Naive thymus-derived CD8-positive, alpha-beta T cell (primary cell): ENCODE results near the gene ZNF609. TPM values are rescaled to one million over a fixed set of nuclear protein-coding genes. Genes with fewer than 3 reads are reported as not detected.

Source experiments
- ATAC-seq, 2 donors: fragments of 150-1000 bp; cut with Tn5 transposase in 1 of 2; sonication (Bioruptor Pico), chemical (Tn5 transposase) in 1 of 2; 1 replicate in 1 of 2; 2 replicates in 1 of 2; pipeline ENCODE4 v1.10.0; 2021; ENCODE audit warnings: mild to moderate bottlenecking in 2 of 2, moderate library complexity in 2 of 2
- POLR2A ChIA-PET: fragments of 350-600 bp; sonication (Branson Sonifier 250); formaldehyde crosslinking; loops from one replicate; lab custom pipeline; 2021; ENCODE audit warnings: antibody characterized with exemption; lab: Charles Lee
- DNase-seq, 10 donors: peaks; one replicate each; pipeline versions ENCODE4 v3.0.0 to v3.0.0-alpha.2; 2020 to 2022
- H3K27ac Mint-ChIP-seq, 10 donors: one replicate each; pipeline ENCODE4 v1.8.0; 2020 to 2022; ENCODE audit warnings: mild to moderate bottlenecking in 10 of 10, mixed read lengths in 10 of 10, moderate library complexity in 4 of 10, inconsistent platforms in 1 of 10
- H3K27me3 Mint-ChIP-seq, 5 donors: one replicate each; pipeline ENCODE4 v1.8.0; 2021 to 2022; ENCODE audit warnings: mixed read lengths in 5 of 5
- H3K36me3 Mint-ChIP-seq, 3 donors: one replicate each; pipeline ENCODE4 v1.8.0; 2020 to 2022; ENCODE audit warnings: mixed read lengths in 3 of 3, mild to moderate bottlenecking in 2 of 3, inconsistent platforms in 1 of 3
- H3K4me1 Mint-ChIP-seq, 4 donors: one replicate each; pipeline ENCODE4 v1.8.0; 2021 to 2022; ENCODE audit warnings: mixed read lengths in 4 of 4
- H3K4me3 Mint-ChIP-seq, 10 donors: one replicate each; pipeline ENCODE4 v1.8.0; 2020 to 2022; ENCODE audit warnings: mild to moderate bottlenecking in 10 of 10, mixed read lengths in 10 of 10, moderate library complexity in 6 of 10, inconsistent platforms in 1 of 10
- H3K9me3 Mint-ChIP-seq, 9 donors: one replicate each; pipeline ENCODE4 v1.8.0; 2020 to 2022; ENCODE audit warnings: mixed read lengths in 9 of 9, mild to moderate bottlenecking in 3 of 9, inconsistent platforms in 1 of 9, moderate library complexity in 1 of 9
- polyA plus RNA-seq, 3 donors: library from polyadenylated mRNA; unstranded; fragments of 300-500 nt; fragmentation: Illumina TruSeq; gene quantifications; one replicate each; pipeline ENCODE4 v1.2.3, GENCODE V29; 2021
- total RNA-seq, 8 experiments: library from RNA in 2 of 8; stranded (reverse) in 2 of 8; gene quantifications; one replicate each; pipeline ENCODE4 v1.2.3 and lab custom pipeline; 2021 to 2026

ZNF609 gene
- total and polyA plus RNA-seq, 5 experiments from 2014 or later, result 10.2 to 68.2 (median 23.7) TPM

- POLR2A ChIA-PET, result interaction anchor here (0.6 to 1.0 kb wide), 2 partner anchors 14 to 21 kb away, joined by 3 read pairs; no protein-coding TSS in a partner anchor
- DNase-seq (peak; percentile 87 to 97 (median 94)), ATAC-seq (peak; percentile 89 to 94)
- peak overlapping the region; percentile 75 to 92 (median 88) for H3K4me3 Mint-ChIP-seq
- H3K36me3 Mint-ChIP-seq, result peaks cover 0 to 5% (median 4%) of the 10 kb centered on the region in 3 donors
- H3K27me3 Mint-ChIP-seq, result no peaks in the 10 kb centered on the region
- H3K27ac Mint-ChIP-seq, result peak overlapping the region; percentile 34 to 96 (median 89)
- H3K9me3 Mint-ChIP-seq, result no peaks in the 10 kb centered on the region
- peaks cover 36 to 57% (median 54%) of the 10 kb centered on the region in 4 donors for H3K4me1 Mint-ChIP-seq
Observed at GRCh38 chr15:64702816-64703631, 242.6 kb downstream of the ZNF609 start.

DNA sequence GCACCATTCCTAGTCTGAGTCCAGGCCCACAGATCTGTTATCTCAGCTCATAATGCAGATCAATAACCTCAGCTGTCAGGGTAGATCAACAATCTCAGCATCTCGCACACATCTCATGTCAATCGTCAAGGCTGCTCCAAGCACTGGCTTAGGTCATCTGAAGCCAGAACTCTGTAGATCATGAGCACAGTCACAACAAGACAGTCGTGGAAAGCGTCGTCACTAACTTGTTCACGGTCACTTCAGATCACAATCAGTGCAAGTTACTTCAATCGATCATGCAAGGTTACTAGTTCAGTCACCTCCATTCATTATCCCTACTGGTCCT lies 243.2 kb downstream of the ZNF609 start:
- peak; percentile 5 to 8 for ATAC-seq

GRCh38 chr15:64705006-64705405 lies 244.6 kb downstream of the ZNF609 start:
- H3K4me1 Mint-ChIP-seq, result peaks cover 29 to 37% (median 35%) of the 10 kb centered on the region in 4 donors
- peak overlapping the region in 2 of 10 donors; percentile 47 to 55 for H3K4me3 Mint-ChIP-seq
- H3K36me3 Mint-ChIP-seq, result peaks cover 0 to 5% (median 5%) of the 10 kb centered on the region in 3 donors
- no peaks in the 10 kb centered on the region for H3K27me3 Mint-ChIP-seq
- DNase-seq (no peak), ATAC-seq (no peak)
- H3K9me3 Mint-ChIP-seq, result no peaks in the 10 kb centered on the region
- POLR2A ChIA-PET, result interaction anchor here (0.6 to 1.0 kb wide), 2 partner anchors 13 to 152 kb away, joined by 3 to 4 read pairs; no protein-coding TSS in a partner anchor
- no peak overlapping the region for H3K27ac Mint-ChIP-seq

More for the DNA sequence above, 243.2 kb downstream of the ZNF609 start:
- H3K36me3 Mint-ChIP-seq, result peaks cover 0 to 5% (median 5%) of the 10 kb centered on the region in 3 donors
- H3K27me3 Mint-ChIP-seq, result no peaks in the 10 kb centered on the region
- peak overlapping the region; percentile 75 to 92 (median 88) for H3K4me3 Mint-ChIP-seq
- peaks cover 36 to 51% (median 49%) of the 10 kb centered on the region in 4 donors for H3K4me1 Mint-ChIP-seq
- H3K9me3 Mint-ChIP-seq, result no peaks in the 10 kb centered on the region
- no peak for DNase-seq
- peak overlapping the region; percentile 34 to 96 (median 89) for H3K27ac Mint-ChIP-seq
- POLR2A ChIA-PET, result interaction anchor here (0.6 to 1.0 kb wide), 2 partner anchors 14 to 21 kb away, joined by 3 read pairs; no protein-coding TSS in a partner anchor

DNA sequence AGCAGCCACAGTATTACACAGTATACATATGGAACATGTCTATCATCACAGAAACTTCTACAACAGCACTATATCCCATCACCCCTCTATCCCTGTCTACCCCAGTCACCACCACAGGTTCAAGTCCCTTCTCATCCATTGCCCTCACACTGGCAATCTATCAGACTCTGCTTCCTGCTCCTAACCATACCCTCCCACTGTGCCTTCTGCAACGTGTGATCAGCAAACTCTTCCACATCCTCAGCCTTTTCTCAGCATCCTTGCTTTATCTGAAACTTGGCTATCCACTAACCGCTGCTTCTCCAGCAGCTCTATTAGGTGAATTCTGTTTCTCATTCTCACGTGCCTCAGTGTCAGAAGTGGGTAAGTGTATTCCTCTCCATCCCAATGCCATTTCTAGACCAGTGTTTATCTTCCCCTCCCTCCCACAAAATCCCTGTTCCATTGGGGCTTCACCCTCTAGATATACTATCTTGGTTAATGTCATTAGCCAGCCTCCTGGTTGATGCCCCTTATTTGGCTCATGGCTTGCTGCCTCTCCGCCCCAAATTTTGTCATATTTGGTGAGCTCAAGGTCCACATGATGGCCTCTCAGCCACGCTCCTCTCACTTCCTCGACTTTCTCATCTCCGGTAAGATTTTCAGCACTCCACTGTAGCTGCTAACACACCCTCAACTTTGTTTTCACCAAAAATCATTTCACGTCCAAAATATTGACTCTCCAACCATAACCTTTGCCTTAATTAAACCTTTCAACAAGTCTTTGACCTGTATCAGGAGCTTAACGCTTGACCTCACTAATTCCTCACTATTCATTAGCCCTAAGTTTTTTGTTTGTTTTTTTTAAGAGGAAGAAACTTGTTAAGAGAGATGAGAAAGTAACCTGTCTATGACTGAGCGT lies 245.9 kb downstream of the ZNF609 start:
- Mint-ChIP-seq H3K36me3 (peaks cover 0 to 1% (median 0%) of the 10 kb centered on the region in 3 donors), H3K27me3 (no peaks in the 10 kb centered on the region), H3K4me3 (peak overlapping the region in 3 of 10 donors; percentile 38 to 70 (median 59)), H3K4me1 (peaks cover 20 to 25% (median 23%) of the 10 kb centered on the region in 4 donors), H3K27ac (peak overlapping the region in 2 of 10 donors; percentile 1 to 11), H3K9me3 (no peaks in the 10 kb centered on the region)
- ATAC-seq (no peak), DNase-seq (no peak)
- POLR2A ChIA-PET, result interaction anchor here (1.0 kb wide), 1 partner anchor 11 kb away, joined by 4 read pairs; no protein-coding TSS in a partner anchor

DNA sequence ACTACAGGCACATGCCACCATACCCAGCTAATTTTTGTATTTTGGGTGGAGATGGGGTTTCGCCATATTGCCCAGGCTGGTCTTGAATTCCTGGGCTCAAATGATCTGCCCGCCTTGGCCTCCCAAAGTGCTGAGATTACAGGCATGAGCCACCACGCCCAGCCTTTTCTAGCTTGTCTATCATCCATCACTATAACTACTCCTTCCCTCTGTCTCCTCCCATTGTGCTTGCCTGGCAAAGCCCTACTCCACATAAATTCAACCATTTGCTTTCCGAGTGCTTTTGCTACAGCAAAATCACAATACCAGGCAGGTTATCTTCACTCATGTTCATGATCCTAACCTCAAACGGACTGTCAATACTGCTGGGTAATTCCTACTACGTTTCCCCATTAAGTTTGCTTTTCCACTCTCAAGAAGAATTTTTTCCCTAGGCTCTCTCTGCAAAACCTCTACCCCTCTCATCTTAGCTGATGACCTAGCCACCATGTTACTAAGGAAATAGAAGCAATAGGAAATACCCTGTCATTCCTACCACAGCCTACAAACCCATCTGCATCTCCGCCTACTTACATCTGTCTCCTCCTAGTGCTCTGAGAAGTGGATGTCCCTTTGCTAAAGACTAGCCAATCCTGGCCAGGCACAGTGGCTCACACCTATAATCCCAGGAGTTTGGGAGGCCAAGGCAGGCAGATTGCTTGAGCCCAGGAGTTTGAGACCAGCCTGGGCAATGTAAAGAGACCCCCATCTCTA lies 250.5 kb downstream of the ZNF609 start:
- no peak for DNase-seq
- no peaks in the 10 kb centered on the region for H3K9me3 Mint-ChIP-seq
- peaks cover 0 to 2% (median 0%) of the 10 kb centered on the region in 4 donors for H3K4me1 Mint-ChIP-seq
- no peak overlapping the region for H3K27ac Mint-ChIP-seq
- no peak for ATAC-seq
- POLR2A ChIA-PET, result interaction anchor here (1.2 kb wide), 1 partner anchor 11 kb away, joined by 4 read pairs; no protein-coding TSS in a partner anchor
- H3K36me3 Mint-ChIP-seq, result peaks cover 0 to 1% (median 0%) of the 10 kb centered on the region in 3 donors
- no peaks in the 10 kb centered on the region for H3K27me3 Mint-ChIP-seq
- no peak overlapping the region for H3K4me3 Mint-ChIP-seq

DNA sequence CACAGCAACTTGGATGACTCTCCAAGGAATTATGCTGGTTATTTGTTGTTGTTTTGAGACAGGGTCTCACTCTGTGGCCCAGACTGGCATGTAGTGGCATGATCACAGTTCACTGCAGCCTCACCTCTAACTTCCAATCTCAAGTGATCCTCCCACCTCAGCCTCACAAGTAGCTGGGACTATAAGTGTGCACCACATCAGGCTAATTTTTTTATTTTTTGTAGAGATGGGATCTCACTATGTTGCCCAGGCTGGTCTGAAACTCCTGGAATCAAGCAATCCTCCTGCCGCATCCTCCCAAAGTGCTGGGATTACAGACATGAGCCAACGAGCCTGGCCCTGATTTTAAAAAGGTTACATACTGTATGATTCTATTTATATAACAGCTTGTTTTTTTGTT lies 252.0 kb downstream of the ZNF609 start:
- ATAC-seq (no peak), DNase-seq (no peak)
- H3K36me3 Mint-ChIP-seq, result peaks cover 0 to 1% (median 0%) of the 10 kb centered on the region in 3 donors
- no peaks in the 10 kb centered on the region for H3K9me3 Mint-ChIP-seq
- peaks cover 7 to 8% (median 7%) of the 10 kb centered on the region in 4 donors for H3K4me1 Mint-ChIP-seq
- H3K27me3 Mint-ChIP-seq, result no peaks in the 10 kb centered on the region
- POLR2A ChIA-PET, result interaction anchor here (0.6 kb wide), 2 partner anchors 32 to 217 kb away, joined by 3 to 4 read pairs; no protein-coding TSS in a partner anchor
- no peak overlapping the region for H3K27ac Mint-ChIP-seq
- no peak overlapping the region for H3K4me3 Mint-ChIP-seq

DNA sequence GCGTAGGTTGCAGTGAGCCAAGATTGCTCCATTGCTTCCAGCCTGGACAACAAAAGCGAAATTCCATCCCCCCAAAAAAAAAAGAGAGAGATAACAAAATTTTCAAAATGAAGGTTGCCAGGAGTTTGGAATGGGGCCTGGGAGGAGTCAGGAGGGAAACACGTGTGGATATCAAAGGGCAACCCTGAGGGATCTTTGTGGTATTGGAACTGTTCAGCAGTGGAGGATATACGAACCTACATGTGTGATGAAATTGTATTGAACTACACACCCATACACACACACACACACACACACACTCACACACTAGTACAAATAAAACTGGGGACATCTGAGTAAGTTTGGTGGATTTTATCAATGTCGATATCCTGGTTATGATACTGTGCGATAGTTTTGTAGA lies 253.2 kb downstream of the ZNF609 start:
- DNase-seq (no peak), ATAC-seq (no peak)
- no peaks in the 10 kb centered on the region for H3K9me3 Mint-ChIP-seq
- H3K4me1 Mint-ChIP-seq, result peaks cover 16 to 20% (median 19%) of the 10 kb centered on the region in 4 donors
- H3K27me3 Mint-ChIP-seq, result no peaks in the 10 kb centered on the region
- no peaks in the 10 kb centered on the region for H3K36me3 Mint-ChIP-seq
- POLR2A ChIA-PET, result interaction anchor here (0.6 kb wide), 1 partner anchor 9 kb away, joined by 3 read pairs; no protein-coding TSS in a partner anchor
- H3K4me3 Mint-ChIP-seq, result no peak overlapping the region
- H3K27ac Mint-ChIP-seq, result no peak overlapping the region

GRCh38 chr15:64716452-64716851 lies 256.1 kb downstream of the ZNF609 start:
- H3K4me3 Mint-ChIP-seq, result no peak overlapping the region
- H3K9me3 Mint-ChIP-seq, result no peaks in the 10 kb centered on the region
- no peaks in the 10 kb centered on the region for H3K36me3 Mint-ChIP-seq
- POLR2A ChIA-PET, result interaction anchor here (0.6 to 1.8 kb wide), 3 partner anchors 10 to 110 kb away, joined by 3 to 5 read pairs (median 4); no protein-coding TSS in a partner anchor
- ATAC-seq, result no peak
- no peaks in the 10 kb centered on the region for H3K27me3 Mint-ChIP-seq
- H3K27ac Mint-ChIP-seq, result peak overlapping the region in 4 of 10 donors; percentile 70 to 92 (median 84)
- peaks cover 16 to 22% (median 19%) of the 10 kb centered on the region in 4 donors for H3K4me1 Mint-ChIP-seq
- no peak for DNase-seq

DNA sequence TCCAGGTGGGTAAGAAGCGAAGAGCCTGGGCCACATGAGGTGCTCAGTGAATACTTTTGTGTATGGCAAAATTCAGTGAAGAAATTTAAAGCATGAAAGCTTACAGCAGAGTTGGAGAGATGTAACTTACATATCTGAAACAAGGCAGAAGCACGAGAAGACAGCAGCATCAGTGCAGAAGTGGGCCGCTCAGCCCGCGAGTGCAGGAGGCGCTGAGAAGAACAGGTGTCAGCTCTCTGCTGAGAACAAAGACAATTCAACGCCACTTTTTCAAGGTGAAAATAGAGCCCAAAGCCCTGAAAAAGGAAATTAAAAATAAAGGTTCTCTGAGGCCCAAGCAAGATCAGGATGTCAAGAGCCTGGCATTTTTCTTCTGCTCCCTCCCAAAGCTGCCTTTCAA lies 256.8 kb downstream of the ZNF609 start:
- no peaks in the 10 kb centered on the region for H3K36me3 Mint-ChIP-seq
- ATAC-seq (peak; percentile 53 to 61), DNase-seq (peak in 1 of 10 donors; percentile 24)
- peaks cover 16 to 22% (median 19%) of the 10 kb centered on the region in 4 donors for H3K4me1 Mint-ChIP-seq
- POLR2A ChIA-PET, result interaction anchor here (1.0 to 1.8 kb wide), 5 partner anchors 11 to 554 kb away, joined by 3 to 5 read pairs (median 3); no protein-coding TSS in a partner anchor
- H3K9me3 Mint-ChIP-seq, result no peaks in the 10 kb centered on the region
- no peaks in the 10 kb centered on the region for H3K27me3 Mint-ChIP-seq
- H3K4me3 Mint-ChIP-seq, result peak overlapping the region in 8 of 10 donors; percentile 22 to 70 (median 58)
- peak overlapping the region; percentile 36 to 94 (median 86) for H3K27ac Mint-ChIP-seq

- ATAC-seq, result peak; percentile 81 to 92
- peak in 5 of 10 donors; percentile 4 to 43 (median 18) for DNase-seq
- Mint-ChIP-seq H3K9me3 (no peaks in the 10 kb centered on the region), H3K27me3 (no peaks in the 10 kb centered on the region), H3K27ac (peak overlapping the region; percentile 36 to 94 (median 86)), H3K36me3 (no peaks in the 10 kb centered on the region), H3K4me1 (peaks cover 16 to 22% (median 19%) of the 10 kb centered on the region in 4 donors), H3K4me3 (peak overlapping the region in 8 of 10 donors; percentile 36 to 68 (median 58))
- POLR2A ChIA-PET, result interaction anchor here (0.5 to 1.8 kb wide), 6 partner anchors 11 to 554 kb away, joined by 3 to 5 read pairs (median 3); no protein-coding TSS in a partner anchor
Observed at GRCh38 chr15:64717735-64718495, 257.5 kb downstream of the ZNF609 start.
